A549 (cell line): ENCODE results near the gene TAPBPL. TPM values are rescaled to one million over a fixed set of nuclear protein-coding genes. Genes with fewer than 3 reads are reported as not detected.

ENCODE experiments used
- ATAC-seq, 2 experiments: fragments of 200-7000 bp in 1 of 2; fragments of >200 bp in 1 of 2; cut with Nextera tagmentation in 1 of 2; cut with Tn5 transposase in 1 of 2; 3 replicates each; pipeline versions ENCODE4 v1.8.0 to v1.9.1; 2018 to 2020; ENCODE audit warnings: mild to moderate bottlenecking in 1 of 2, moderate library complexity in 1 of 2
- CTCF ChIA-PET: fragments of 300-600 bp; sonication (Branson Sonifier 250); formaldehyde crosslinking; extraction: SDS; loops from one replicate; lab custom pipeline; 2021; ENCODE audit warnings: antibody characterized with exemption, inconsistent platforms; lab: Yijun Ruan, JAX
- POLR2A ChIA-PET: fragments of 350-600 bp; formaldehyde crosslinking; extraction: SDS; loops from one replicate; lab custom pipeline; 2021; ENCODE audit warnings: antibody characterized with exemption, inconsistent platforms; lab: Yijun Ruan, JAX
- DNase-seq, 2 experiments: peaks; one replicate each; pipeline versions ENCODE4 v3.0.0 to v3.0.0-alpha.2; 2011 to 2016; ENCODE audit warnings: low read depth in 1 of 2, low spot score in 1 of 2
- FAIRE-seq: peaks from 2 replicates; lab custom pipeline; 2011; peaks lifted over from hg19 to GRCh38; lab: Jason Lieb, UNC
- H3K27ac ChIP-seq, 2 experiments: fragments of >200 bp; sonication (Bioruptor Twin); formaldehyde crosslinking; 3 replicates each; pipeline ENCODE4 v1.5.1; 2016 to 2017
- H3K4me1 ChIP-seq: fragments of >200 bp; sonication (Bioruptor Twin); formaldehyde crosslinking; 3 replicates; pipeline ENCODE4 v1.6.1; 2016
- H3K4me2 ChIP-seq: fragments of >200 bp; sonication (Bioruptor Twin); formaldehyde crosslinking; 3 replicates; pipeline ENCODE4 v1.6.1; 2016
- H3K4me3 ChIP-seq: fragments of >200 bp; sonication (Bioruptor Twin); formaldehyde crosslinking; 3 replicates; pipeline ENCODE4 v1.5.1; 2016
- H3K9me3 ChIP-seq: fragments of >200 bp; sonication (Bioruptor Twin); formaldehyde crosslinking; 3 replicates; pipeline ENCODE4 v1.6.1; 2016
- EHMT2 ChIP-seq: fragments of 200-600 bp; sonication (generic); IDR thresholded peaks from 2 replicates; pipeline ENCODE4 v1.6.1; 2016; ENCODE audit warnings: antibody characterized with exemption, low read depth, mild to moderate bottlenecking, moderate library complexity
- FOSL2 ChIP-seq, 2 experiments: fragments of 450-650 bp in 1 of 2; fragments of >200 bp in 1 of 2; sonication (Bioruptor Twin) in 1 of 2; formaldehyde crosslinking; IDR thresholded peaks; 2 replicates each; pipeline versions ENCODE4 v1.5.0 to v1.6.1; 2016 to 2020; ENCODE audit warnings: mild to moderate bottlenecking in 1 of 2, moderate library complexity in 1 of 2
- FOXS1 ChIP-seq: fragments of 250-450 bp; sonication (Bioruptor Pico); IDR thresholded peaks from 2 replicates; pipeline ENCODE4 v1.5.0; 2020; ENCODE audit warnings: mild to moderate bottlenecking, moderate library complexity
- GATA3 ChIP-seq: IDR thresholded peaks from 2 replicates; pipeline ENCODE4 v1.6.1; 2012; ENCODE audit warnings: borderline replicate concordance
- HOXA7 ChIP-seq: fragments of 250-450 bp; sonication (Bioruptor Pico); IDR thresholded peaks from 2 replicates; pipeline ENCODE4 v1.5.0; 2020; ENCODE audit warnings: mild to moderate bottlenecking, moderate library complexity
- HOXB5 ChIP-seq: fragments of 250-450 bp; sonication (Bioruptor Pico); IDR thresholded peaks from 2 replicates; pipeline ENCODE4 v1.5.0; 2020; ENCODE audit warnings: mild to moderate bottlenecking, moderate library complexity
- JUNB ChIP-seq: fragments of >200 bp; sonication (Bioruptor Twin); formaldehyde crosslinking; IDR thresholded peaks from 2 replicates; pipeline ENCODE4 v1.6.1; 2016
- NFE2L2 ChIP-seq: fragments of 150-350 bp; conservative IDR thresholded peaks from 2 replicates; pipeline ENCODE4 v1.6.1; 2014; ENCODE audit warnings: low read length
- RCOR1 ChIP-seq: fragments of 150-350 bp; IDR thresholded peaks from 2 replicates; pipeline ENCODE4 v1.6.1; 2014; ENCODE audit warnings: antibody characterized with exemption, low read length, low read depth
- RNF2 ChIP-seq: fragments of 200-600 bp; sonication (generic); IDR thresholded peaks from 2 replicates; pipeline ENCODE4 v1.6.1; 2016; ENCODE audit warnings: low read depth, mild to moderate bottlenecking, antibody characterized with exemption, moderate library complexity, borderline replicate concordance
- SREBF2 ChIP-seq: fragments of 450-650 bp; IDR thresholded peaks from 2 replicates; pipeline ENCODE4 v1.6.1; 2014; ENCODE audit warnings: mild to moderate bottlenecking, moderate library complexity
- ZFP36 ChIP-seq: fragments of 450-650 bp; IDR thresholded peaks from 2 replicates; pipeline ENCODE4 v1.6.1; 2014; ENCODE audit warnings: borderline replicate concordance; ENCODE audit not compliant: partially characterized antibody
- WGBS: methylation state at CpG from one replicate; pipeline ENCODE4 v1.1.6; 2017; ENCODE audit errors: missing lambda C conversion rate; 5-methylcytosine and 5-hydroxymethylcytosine counted together
- polyA plus RNA-seq, 4 experiments: library from polyadenylated mRNA; depleted of rRNA in 3 of 4; stranded (reverse); fragments of >200 nt; fragmentation: RNase III in 1 of 4; extraction: RNeasy Plus Mini Kit Qiagen cat#74134 plus additional on column Dnase treatment in 1 of 4; gene quantifications; 2 replicates in 3 of 4; 3 replicates in 1 of 4; pipeline ENCODE4 v1.2.3, GENCODE V29; 2011 to 2017
- TF ChIP-seq, protein P1 (sequence below): fragments of >200 bp; sonication (Bioruptor Twin); formaldehyde crosslinking; IDR thresholded peaks from 3 replicates; pipeline ENCODE4 v1.6.1; 2016
- TF ChIP-seq, protein P2 (sequence below): fragments of 250-450 bp; sonication (Bioruptor Pico); IDR thresholded peaks from 2 replicates; pipeline ENCODE4 v1.5.0; 2021; ENCODE audit warnings: mild to moderate bottlenecking, moderate library complexity, borderline replicate concordance
- TF ChIP-seq, protein P3 (sequence below): fragments of >200 bp; sonication (Bioruptor Twin); formaldehyde crosslinking; IDR thresholded peaks from 2 replicates; pipeline ENCODE4 v1.6.1; 2016
- TF ChIP-seq, protein P4 (sequence below): IDR thresholded peaks from 2 replicates; pipeline ENCODE4 v1.6.1; 2012
- TF ChIP-seq, protein P5 (sequence below): fragments of >200 bp; sonication (Bioruptor Twin); formaldehyde crosslinking; IDR thresholded peaks from 3 replicates; pipeline ENCODE4 v1.5.1; 2016
- TF ChIP-seq, protein P6 (sequence below): IDR thresholded peaks from 2 replicates; pipeline ENCODE4 v1.6.1; 2012

The TAPBPL gene
- polyA plus RNA-seq, 2 of the 4 experiments (the other 2 are of a cell fraction): 2.8 to 3.6 TPM

DNA sequence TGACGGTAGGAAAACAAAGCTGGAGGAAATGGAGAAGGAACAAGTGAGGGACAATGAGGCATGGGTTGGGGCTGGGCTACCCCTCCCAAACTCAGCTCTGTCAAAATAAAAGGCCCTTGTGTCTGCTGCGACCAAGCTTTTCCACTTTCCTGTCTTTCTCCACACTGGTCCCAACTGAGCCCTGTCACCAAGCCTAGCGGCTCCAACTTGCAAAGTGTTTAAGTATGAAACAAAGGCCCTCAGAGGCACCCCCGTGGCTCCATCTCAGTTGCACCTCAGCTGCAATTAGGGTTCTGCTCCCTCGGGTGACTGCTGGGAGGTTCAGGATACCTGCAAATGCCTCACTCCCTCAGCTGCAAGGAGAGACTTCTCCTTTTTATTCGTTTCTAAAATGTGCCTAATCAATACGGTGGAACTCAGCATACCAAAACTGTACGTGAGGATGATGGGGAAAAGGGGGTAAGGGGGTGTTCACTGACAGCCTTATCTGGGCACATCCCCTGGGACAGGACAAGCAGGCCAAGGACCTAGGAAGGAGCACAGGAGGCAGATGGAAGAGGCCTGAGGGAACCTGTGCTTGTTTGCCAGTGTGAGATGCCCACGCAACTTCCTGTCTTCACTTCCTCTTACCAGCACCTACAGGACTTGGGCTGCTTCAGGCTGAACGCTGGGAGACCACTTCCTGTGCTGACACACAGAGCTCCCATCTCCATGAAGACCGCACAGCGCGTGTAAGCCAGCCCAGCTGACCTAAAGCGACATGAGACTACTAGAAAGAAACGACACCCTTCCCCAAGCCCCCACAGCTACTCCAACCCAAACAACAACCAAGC is 9.8 kb downstream of the TAPBPL start (continued):
- TF ChIP-seq, protein P1, sequence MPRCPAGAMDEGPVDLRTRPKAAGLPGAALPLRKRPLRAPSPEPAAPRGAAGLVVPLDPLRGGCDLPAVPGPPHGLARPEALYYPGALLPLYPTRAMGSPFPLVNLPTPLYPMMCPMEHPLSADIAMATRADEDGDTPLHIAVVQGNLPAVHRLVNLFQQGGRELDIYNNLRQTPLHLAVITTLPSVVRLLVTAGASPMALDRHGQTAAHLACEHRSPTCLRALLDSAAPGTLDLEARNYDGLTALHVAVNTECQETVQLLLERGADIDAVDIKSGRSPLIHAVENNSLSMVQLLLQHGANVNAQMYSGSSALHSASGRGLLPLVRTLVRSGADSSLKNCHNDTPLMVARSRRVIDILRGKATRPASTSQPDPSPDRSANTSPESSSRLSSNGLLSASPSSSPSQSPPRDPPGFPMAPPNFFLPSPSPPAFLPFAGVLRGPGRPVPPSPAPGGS: no peak
- TF ChIP-seq, protein P2, sequence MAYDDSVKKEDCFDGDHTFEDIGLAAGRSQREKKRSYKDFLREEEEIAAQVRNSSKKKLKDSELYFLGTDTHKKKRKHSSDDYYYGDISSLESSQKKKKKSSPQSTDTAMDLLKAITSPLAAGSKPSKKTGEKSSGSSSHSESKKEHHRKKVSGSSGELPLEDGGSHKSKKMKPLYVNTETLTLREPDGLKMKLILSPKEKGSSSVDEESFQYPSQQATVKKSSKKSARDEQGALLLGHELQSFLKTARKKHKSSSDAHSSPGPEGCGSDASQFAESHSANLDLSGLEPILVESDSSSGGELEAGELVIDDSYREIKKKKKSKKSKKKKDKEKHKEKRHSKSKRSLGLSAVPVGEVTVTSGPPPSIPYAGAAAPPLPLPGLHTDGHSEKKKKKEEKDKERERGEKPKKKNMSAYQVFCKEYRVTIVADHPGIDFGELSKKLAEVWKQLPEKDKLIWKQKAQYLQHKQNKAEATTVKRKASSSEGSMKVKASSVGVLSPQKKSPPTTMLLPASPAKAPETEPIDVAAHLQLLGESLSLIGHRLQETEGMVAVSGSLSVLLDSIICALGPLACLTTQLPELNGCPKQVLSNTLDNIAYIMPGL (CRISPR knock-in tag): no peak
- TF ChIP-seq, protein P3, sequence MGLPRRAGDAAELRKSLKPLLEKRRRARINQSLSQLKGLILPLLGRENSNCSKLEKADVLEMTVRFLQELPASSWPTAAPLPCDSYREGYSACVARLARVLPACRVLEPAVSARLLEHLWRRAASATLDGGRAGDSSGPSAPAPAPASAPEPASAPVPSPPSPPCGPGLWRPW: no peak
- no peak for TF ChIP-seq FOSL2 (IDR thresholded peaks at IDR 0.05)
- no peak for TF ChIP-seq FOSL2 (CRISPR knock-in tag; IDR thresholded peaks at IDR 0.05)

DNA sequence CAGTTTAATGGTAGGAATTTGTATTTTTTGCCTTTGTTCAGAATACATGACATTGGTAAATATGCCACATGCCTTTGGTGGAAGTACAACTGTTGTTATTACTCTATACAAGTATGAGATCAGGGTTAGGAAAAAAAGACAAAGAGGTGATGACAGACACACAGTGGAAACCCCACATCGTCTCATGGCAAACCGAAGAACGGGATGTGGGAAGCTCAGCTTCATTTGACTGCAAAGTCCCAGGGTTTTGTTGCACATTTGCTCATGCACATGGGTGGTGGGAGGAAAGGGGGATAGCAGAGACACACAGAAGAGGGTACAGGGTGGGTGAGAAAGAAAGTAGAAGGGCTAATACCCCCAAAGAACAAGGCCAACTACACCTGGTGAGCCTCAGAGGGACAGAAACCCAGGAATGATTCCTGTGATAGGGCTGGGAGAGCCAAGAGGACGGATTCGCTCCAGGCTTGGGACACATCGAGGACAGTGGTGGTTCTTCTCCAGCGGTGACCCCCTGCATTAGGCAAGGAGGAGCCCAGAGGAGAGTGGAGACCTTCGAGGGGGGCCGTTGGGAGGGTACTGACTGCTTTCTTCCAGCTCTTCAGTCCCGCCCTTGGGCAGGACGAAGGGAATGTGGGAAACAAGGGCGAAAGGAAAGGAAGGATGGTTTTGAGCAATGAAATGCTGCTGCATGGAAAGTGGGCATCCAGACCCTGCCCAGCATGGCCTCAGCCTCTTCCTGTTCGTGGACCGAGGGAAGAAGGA is 10.6 kb downstream of the TAPBPL start:
- H3K4me2 ChIP-seq: no peak overlapping the region
- ATAC-seq (no peak), DNase-seq (no peak), FAIRE-seq (no peak)
- ChIA-PET POLR2A (no interaction called here), CTCF (interaction anchor here (0.8 to 9.3 kb wide), 8 partner anchors 11 to 139 kb away, joined by 3 to 92 read pairs (median 5); partner anchors contain the start of gene TAPBPL)
- no peaks in the 10 kb centered on the region for H3K9me3 ChIP-seq
- WGBS: 88% methylated on average over 14 of the region's 14 CpGs
- peaks cover 5% of the 10 kb centered on the region; the same call in 1 of the 3 replicates for H3K4me1 ChIP-seq
- no peak overlapping the region for H3K4me3 ChIP-seq
- no peak overlapping the region for H3K27ac ChIP-seq
- TF ChIP-seq RNF2: no peak
- no peak for TF ChIP-seq NFE2L2
- no peak for TF ChIP-seq FOSL2 (IDR thresholded peaks at IDR 0.05)
- TF ChIP-seq FOSL2 (CRISPR knock-in tag; IDR thresholded peaks at IDR 0.05): no peak
- no peak for TF ChIP-seq HOXA7 (CRISPR knock-in tag)
- TF ChIP-seq ZFP36: no peak
- TF ChIP-seq EHMT2: no peak
- no peak for TF ChIP-seq JUNB
- TF ChIP-seq FOXS1 (CRISPR knock-in tag): no peak
- TF ChIP-seq, protein P4, sequence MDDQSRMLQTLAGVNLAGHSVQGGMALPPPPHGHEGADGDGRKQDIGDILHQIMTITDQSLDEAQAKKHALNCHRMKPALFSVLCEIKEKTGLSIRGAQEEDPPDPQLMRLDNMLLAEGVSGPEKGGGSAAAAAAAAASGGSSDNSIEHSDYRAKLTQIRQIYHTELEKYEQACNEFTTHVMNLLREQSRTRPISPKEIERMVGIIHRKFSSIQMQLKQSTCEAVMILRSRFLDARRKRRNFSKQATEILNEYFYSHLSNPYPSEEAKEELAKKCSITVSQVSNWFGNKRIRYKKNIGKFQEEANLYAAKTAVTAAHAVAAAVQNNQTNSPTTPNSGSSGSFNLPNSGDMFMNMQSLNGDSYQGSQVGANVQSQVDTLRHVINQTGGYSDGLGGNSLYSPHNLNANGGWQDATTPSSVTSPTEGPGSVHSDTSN: no peak
- no peak for TF ChIP-seq RCOR1
- TF ChIP-seq, protein P5, sequence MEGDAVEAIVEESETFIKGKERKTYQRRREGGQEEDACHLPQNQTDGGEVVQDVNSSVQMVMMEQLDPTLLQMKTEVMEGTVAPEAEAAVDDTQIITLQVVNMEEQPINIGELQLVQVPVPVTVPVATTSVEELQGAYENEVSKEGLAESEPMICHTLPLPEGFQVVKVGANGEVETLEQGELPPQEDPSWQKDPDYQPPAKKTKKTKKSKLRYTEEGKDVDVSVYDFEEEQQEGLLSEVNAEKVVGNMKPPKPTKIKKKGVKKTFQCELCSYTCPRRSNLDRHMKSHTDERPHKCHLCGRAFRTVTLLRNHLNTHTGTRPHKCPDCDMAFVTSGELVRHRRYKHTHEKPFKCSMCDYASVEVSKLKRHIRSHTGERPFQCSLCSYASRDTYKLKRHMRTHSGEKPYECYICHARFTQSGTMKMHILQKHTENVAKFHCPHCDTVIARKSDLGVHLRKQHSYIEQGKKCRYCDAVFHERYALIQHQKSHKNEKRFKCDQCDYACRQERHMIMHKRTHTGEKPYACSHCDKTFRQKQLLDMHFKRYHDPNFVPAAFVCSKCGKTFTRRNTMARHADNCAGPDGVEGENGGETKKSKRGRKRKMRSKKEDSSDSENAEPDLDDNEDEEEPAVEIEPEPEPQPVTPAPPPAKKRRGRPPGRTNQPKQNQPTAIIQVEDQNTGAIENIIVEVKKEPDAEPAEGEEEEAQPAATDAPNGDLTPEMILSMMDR: no peak
- TF ChIP-seq HOXB5 (CRISPR knock-in tag): no peak
- no peak for TF ChIP-seq GATA3
- no peak for TF ChIP-seq SREBF2
- TF ChIP-seq, protein P6, sequence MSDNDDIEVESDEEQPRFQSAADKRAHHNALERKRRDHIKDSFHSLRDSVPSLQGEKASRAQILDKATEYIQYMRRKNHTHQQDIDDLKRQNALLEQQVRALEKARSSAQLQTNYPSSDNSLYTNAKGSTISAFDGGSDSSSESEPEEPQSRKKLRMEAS: no peak
